Measurements from ENCODE around the gene EXOSC9. TPM values are rescaled to one million over a fixed set of nuclear protein-coding genes. Genes with fewer than 3 reads are reported as not detected.

EXOSC9 gene, protein sequence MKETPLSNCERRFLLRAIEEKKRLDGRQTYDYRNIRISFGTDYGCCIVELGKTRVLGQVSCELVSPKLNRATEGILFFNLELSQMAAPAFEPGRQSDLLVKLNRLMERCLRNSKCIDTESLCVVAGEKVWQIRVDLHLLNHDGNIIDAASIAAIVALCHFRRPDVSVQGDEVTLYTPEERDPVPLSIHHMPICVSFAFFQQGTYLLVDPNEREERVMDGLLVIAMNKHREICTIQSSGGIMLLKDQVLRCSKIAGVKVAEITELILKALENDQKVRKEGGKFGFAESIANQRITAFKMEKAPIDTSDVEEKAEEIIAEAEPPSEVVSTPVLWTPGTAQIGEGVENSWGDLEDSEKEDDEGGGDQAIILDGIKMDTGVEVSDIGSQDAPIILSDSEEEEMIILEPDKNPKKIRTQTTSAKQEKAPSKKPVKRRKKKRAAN
- 30.7 and 43.1 TPM in 2 replicates for polyA plus RNA-seq (2011; rRNA removed)
- 15.0 and 16.9 TPM in 2 replicates for polyA plus RNA-seq (2012; cell fraction: cytosol; rRNA removed)
- 12.0 and 14.4 TPM in 2 replicates for polyA plus RNA-seq (2012; cell fraction: nucleus; rRNA removed)
- 31.6 to 36.2 TPM (median 33.6 TPM) in 3 replicates for polyA plus RNA-seq (2017; fragmentation: RNase III; extraction: RNeasy Plus Mini Kit Qiagen cat#74134 plus additional on column Dnase treatment)
- polyA minus RNA-seq (2011; rRNA and poly(A)+ RNA removed), result 18.0 and 23.7 TPM in 2 replicates

DNA sequence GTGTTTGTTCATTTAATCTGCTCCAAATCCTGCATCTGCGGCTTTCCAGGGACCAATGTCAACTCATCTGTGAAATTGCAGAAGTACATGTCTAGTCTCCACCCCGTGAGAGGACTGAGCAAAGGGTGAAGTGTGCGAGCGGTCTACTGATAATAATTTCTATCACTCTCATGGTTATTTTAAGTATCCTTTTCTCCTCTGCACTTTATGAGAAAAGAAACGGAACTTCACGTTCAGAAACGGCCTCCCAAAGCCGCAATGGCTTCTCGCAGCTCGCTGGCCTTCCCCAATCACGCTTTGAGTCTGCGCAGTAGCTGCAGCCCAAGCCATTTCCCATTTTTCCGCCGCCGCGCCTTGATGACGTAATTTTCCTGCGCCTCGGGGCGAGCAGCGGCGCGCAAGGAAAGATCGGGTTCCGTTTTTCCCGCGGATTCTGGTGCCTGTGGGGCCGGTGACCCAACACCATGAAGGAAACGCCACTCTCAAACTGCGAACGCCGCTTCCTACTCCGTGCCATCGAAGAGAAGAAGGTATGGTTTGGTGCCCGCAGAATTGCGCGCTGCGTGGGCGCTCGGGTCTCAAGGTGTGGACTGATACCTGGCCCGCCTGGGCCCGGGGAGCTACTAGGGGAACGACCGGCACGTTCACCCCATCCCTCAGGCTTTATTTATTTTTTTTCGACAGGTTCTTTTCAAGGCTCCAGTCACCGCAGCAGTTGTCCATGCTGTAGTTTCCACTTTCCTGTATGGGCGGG is at the start of gene EXOSC9:
Gene EXOSC9, plus strand, starts transcription at position 363 of the 754 bp plus-strand sequence. Its CDS starts 102 bp downstream, at position 465.
- Histone ChIP-seq H3K4me1 (0 out of 3 replicates have a peak, but pooled peaks cover 11% of the 10 kb centered on the region), H3K9me3 (no peaks in the 10 kb centered on the region), H3K4me2 (peak within 1 kb of the TSS; percentile 82), H3K27ac (peak within 1 kb of the TSS; percentile 91 to 94), H3K4me3 (peak within 1 kb of the TSS; percentile 98)
- under 1% methylated on average over 30 of the region's 48 CpGs for WGBS (ENCODE audit: missing lambda C conversion rate)
- DNase-seq (ENCODE audit: low read depth in 1 of 2, low spot score in 1 of 2), result peak; percentile 54 to 92
- peak; percentile 91 to 93 for ATAC-seq
- POLR2A ChIA-PET, result interaction anchor here (0.6 to 1.6 kb wide), 6 partner anchors 10 to 104 kb away, joined by 3 to 7 read pairs (median 4); partner anchors contain the start of genes ANXA5 and SMIM43
- no peak for FAIRE-seq
- CTCF ChIA-PET, result no interaction called here
- TF ChIP-seq CEBPB (IDR thresholded peaks at IDR 0.05) (0 out of 4 replicates have a peak, but pooled peaks of 1 of the 2 experiments have one; percentile 28), HDAC2 (IDR thresholded peaks at IDR 0.05) (no peak), RFX5 (IDR thresholded peaks at IDR 0.05) (no peak), PHF8 (IDR thresholded peaks at IDR 0.05; ENCODE audit: borderline replicate concordance, low read depth) (peak; percentile 45; the same call in 1 of the 2 replicates), JUN (IDR thresholded peaks at IDR 0.05) (peak; percentile 57 to 84; a peak in 4 of 5 replicates), RCOR1 (IDR thresholded peaks at IDR 0.05; ENCODE audit: low read depth, low read length) (no peak), POLR2AphosphoS2 (conservative IDR thresholded peaks at IDR 0.05; ENCODE audit: low read length) (no peak), TFCP2L1 (CRISPR knock-in tag; IDR thresholded peaks at IDR 0.05) (no peak), ZSCAN20 (CRISPR knock-in tag; IDR thresholded peaks at IDR 0.05) (no peak), NPAS2 (CRISPR knock-in tag; IDR thresholded peaks at IDR 0.05; ENCODE audit: borderline replicate concordance) (no peak), FOXS1 (CRISPR knock-in tag; IDR thresholded peaks at IDR 0.05) (no peak), HOXA7 (CRISPR knock-in tag; IDR thresholded peaks at IDR 0.05) (no peak), EHMT2 (IDR thresholded peaks at IDR 0.05; ENCODE audit: low read depth) (peak; percentile 53; the same call in 1 of the 2 replicates), KDM5A (IDR thresholded peaks at IDR 0.05) (peak; percentile 87), BHLHE40 (IDR thresholded peaks at IDR 0.05; ENCODE audit: low read depth, low read length) (no peak), FOSL2 (IDR thresholded peaks at IDR 0.05) (no peak), FOSL2 (CRISPR knock-in tag; IDR thresholded peaks at IDR 0.05) (peak; percentile 18; the same call in 1 of the 2 replicates), ZFP36 (IDR thresholded peaks at IDR 0.05; ENCODE audit: borderline replicate concordance, partially characterized antibody) (no peak), HOXB5 (CRISPR knock-in tag; IDR thresholded peaks at IDR 0.05) (peak; percentile 31; the same call in 1 of the 2 replicates), CBX2 (IDR thresholded peaks at IDR 0.05; ENCODE audit: borderline replicate concordance, low read depth) (no peak), NR3C1 (IDR thresholded peaks at IDR 0.05) (no peak), EHF (CRISPR knock-in tag; IDR thresholded peaks at IDR 0.05) (no peak), POLR2A (IDR thresholded peaks at IDR 0.05; ENCODE audit: low read length) (peak; percentile 77), EP300 (IDR thresholded peaks at IDR 0.05) (no peak)
- TF ChIP-seq, protein P1, sequence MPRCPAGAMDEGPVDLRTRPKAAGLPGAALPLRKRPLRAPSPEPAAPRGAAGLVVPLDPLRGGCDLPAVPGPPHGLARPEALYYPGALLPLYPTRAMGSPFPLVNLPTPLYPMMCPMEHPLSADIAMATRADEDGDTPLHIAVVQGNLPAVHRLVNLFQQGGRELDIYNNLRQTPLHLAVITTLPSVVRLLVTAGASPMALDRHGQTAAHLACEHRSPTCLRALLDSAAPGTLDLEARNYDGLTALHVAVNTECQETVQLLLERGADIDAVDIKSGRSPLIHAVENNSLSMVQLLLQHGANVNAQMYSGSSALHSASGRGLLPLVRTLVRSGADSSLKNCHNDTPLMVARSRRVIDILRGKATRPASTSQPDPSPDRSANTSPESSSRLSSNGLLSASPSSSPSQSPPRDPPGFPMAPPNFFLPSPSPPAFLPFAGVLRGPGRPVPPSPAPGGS (IDR thresholded peaks at IDR 0.05), result peak; percentile 64; the same call in 1 of the 3 replicates
- TF ChIP-seq, protein P2, sequence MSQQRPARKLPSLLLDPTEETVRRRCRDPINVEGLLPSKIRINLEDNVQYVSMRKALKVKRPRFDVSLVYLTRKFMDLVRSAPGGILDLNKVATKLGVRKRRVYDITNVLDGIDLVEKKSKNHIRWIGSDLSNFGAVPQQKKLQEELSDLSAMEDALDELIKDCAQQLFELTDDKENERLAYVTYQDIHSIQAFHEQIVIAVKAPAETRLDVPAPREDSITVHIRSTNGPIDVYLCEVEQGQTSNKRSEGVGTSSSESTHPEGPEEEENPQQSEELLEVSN (IDR thresholded peaks at IDR 0.05; ENCODE audit: borderline replicate concordance, low read depth), result peak; percentile 80; the same call in 1 of the 2 replicates
- TF ChIP-seq, protein P3, sequence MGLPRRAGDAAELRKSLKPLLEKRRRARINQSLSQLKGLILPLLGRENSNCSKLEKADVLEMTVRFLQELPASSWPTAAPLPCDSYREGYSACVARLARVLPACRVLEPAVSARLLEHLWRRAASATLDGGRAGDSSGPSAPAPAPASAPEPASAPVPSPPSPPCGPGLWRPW (IDR thresholded peaks at IDR 0.05), result no peak
- TF ChIP-seq, protein P4, sequence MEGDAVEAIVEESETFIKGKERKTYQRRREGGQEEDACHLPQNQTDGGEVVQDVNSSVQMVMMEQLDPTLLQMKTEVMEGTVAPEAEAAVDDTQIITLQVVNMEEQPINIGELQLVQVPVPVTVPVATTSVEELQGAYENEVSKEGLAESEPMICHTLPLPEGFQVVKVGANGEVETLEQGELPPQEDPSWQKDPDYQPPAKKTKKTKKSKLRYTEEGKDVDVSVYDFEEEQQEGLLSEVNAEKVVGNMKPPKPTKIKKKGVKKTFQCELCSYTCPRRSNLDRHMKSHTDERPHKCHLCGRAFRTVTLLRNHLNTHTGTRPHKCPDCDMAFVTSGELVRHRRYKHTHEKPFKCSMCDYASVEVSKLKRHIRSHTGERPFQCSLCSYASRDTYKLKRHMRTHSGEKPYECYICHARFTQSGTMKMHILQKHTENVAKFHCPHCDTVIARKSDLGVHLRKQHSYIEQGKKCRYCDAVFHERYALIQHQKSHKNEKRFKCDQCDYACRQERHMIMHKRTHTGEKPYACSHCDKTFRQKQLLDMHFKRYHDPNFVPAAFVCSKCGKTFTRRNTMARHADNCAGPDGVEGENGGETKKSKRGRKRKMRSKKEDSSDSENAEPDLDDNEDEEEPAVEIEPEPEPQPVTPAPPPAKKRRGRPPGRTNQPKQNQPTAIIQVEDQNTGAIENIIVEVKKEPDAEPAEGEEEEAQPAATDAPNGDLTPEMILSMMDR (IDR thresholded peaks at IDR 0.05), result no peak
- TF ChIP-seq, protein P5, sequence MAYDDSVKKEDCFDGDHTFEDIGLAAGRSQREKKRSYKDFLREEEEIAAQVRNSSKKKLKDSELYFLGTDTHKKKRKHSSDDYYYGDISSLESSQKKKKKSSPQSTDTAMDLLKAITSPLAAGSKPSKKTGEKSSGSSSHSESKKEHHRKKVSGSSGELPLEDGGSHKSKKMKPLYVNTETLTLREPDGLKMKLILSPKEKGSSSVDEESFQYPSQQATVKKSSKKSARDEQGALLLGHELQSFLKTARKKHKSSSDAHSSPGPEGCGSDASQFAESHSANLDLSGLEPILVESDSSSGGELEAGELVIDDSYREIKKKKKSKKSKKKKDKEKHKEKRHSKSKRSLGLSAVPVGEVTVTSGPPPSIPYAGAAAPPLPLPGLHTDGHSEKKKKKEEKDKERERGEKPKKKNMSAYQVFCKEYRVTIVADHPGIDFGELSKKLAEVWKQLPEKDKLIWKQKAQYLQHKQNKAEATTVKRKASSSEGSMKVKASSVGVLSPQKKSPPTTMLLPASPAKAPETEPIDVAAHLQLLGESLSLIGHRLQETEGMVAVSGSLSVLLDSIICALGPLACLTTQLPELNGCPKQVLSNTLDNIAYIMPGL (CRISPR knock-in tag; IDR thresholded peaks at IDR 0.05; ENCODE audit: borderline replicate concordance), result no peak
- TF ChIP-seq, protein P6, sequence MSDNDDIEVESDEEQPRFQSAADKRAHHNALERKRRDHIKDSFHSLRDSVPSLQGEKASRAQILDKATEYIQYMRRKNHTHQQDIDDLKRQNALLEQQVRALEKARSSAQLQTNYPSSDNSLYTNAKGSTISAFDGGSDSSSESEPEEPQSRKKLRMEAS (IDR thresholded peaks at IDR 0.05), result peak; percentile 88

Data from A549 (cell line).